B cell (primary cell): ENCODE data around the gene PPCDC.

Source experiments
- CTCF ChIP-seq: fragments of 200-600 bp; IDR thresholded peaks from one replicate; pipeline ENCODE4 v1.8.0; 2022; ENCODE audit warnings: antibody characterized with exemption, mild to moderate bottlenecking
- EZH2 ChIP-seq: IDR thresholded peaks from 2 replicates; pipeline ENCODE4 v1.6.1; 2012; ENCODE audit warnings: borderline replicate concordance, low read depth, mild to moderate bottlenecking, moderate library complexity, low read length; ENCODE audit not compliant: insufficient read depth, poor library complexity, severe bottlenecking

DNA sequence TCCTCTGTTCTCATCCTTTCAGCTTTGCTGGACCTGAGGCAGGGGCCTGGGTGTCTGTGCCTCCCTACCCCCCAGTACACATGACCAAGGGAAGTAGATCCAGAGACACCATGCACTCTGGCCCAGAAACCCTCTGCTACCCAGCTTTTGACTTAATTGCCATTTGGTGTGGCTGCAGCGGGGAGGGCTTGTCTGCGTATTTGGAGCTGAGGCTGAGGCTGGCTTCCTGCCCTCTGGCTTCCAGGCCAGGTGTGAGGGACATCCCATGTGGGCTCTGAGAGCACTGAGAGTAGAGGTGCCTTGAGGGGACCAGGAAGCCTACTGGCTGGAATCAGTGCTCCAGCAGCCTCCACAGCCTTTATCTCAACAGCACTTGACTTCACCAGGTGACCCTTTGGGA is 26.9 kb downstream of the PPCDC start:
- TF ChIP-seq CTCF (no peak), EZH2 (no peak)
